ENCODE measurements around the gene SLC23A3. TPM values are rescaled to one million over a fixed set of nuclear protein-coding genes. Genes with fewer than 3 reads are reported as not detected.
A peak's percentile ranks its signal among the peaks of the same experiment; 100 is the strongest.

Gene SLC23A3
- total and polyA plus RNA-seq, 5 donors from 2014 or later: 1.3 TPM; not detected in 4

DNA sequence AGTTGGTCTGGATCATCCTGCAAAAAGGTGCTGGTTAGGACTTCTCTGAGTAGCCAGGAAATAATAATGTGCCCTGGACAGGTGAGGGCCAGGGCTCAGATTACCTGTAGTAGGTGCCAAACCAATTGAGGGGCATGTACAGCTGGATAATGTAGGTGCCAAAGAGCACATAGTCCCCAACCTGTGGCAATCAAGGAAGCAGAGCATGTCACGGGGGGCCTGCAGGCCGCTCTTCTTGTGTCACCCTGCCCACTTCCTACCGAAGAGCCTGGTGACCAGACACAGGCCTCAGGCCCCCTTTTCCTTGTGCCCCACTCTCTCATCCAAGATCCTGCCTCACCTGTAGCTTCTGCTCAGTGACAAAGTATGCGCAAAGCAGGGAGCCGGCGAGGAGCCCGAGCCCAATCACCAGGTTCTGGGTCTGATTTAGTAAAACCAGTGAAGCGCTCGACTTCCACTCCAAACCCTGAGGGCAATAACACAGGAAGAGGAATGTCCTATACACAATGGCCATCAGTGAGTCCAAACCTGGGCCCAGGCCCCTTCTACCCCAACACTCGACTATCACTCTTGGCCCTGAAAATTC, 43.8 kb upstream of the SLC23A3 start:
- Histone ChIP-seq H3K36me3 (ENCODE audit: control insufficient read depth, insufficient read depth, low read length) (peaks cover 8% of the 10 kb centered on the region), H3K27ac (ENCODE audit: insufficient read depth, low read length, poor library complexity, severe bottlenecking) (no peak overlapping the region), H3K9me3 (ENCODE audit: control insufficient read depth in 2 of 2, low read length in 2 of 2) (no peaks in the 10 kb centered on the region), H3K27me3 (ENCODE audit: control insufficient read depth, insufficient read depth, low read length) (no peaks in the 10 kb centered on the region), H3K4me1 (ENCODE audit: control insufficient read depth, insufficient read depth, low read length, poor library complexity, severe bottlenecking) (peaks cover 23% of the 10 kb centered on the region), H3K4me3 (ENCODE audit: low read depth, low read length) (no peak overlapping the region)
- ATAC-seq (ENCODE audit: low read depth in 2 of 2): no peak
- peaks cover 0 to 2% (median 0%) of the 10 kb centered on the region in 7 donors for H3K9me3 Mint-ChIP-seq
- peaks cover 4% of the 10 kb centered on the region for H3K36me3 Mint-ChIP-seq
- H3K4me3 Mint-ChIP-seq: no peak overlapping the region
- peaks cover 6 to 34% (median 16%) of the 10 kb centered on the region in 4 donors for H3K4me1 Mint-ChIP-seq
- no peaks in the 10 kb centered on the region for H3K27me3 Mint-ChIP-seq
- DNase-seq: no peak
- H3K27ac Mint-ChIP-seq: peak overlapping the region in 1 of 3 donors; percentile 69

DNA sequence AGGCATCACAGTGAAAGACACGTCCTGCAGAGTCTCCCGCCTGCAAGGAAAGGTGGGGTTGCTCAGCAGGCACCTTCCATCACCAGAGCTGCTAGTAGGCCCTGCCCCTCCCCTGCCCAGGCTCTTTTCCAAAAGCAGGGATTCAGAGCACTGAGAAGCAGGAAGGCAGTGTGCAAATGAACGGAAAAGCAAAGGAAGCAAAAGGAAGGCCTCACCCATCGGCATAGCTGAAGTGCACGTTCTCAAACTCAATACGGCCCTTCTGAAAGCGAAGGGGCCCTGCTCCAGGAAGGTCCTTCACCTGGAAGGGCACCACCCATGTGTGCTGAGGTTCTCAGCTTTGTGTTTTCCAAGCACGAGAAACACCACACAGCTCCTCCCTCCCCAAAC, 43.2 kb upstream of the SLC23A3 start:
- H3K36me3 ChIP-seq (ENCODE audit: control insufficient read depth, insufficient read depth, low read length): peaks cover 14% of the 10 kb centered on the region
- Mint-ChIP-seq H3K36me3 (peaks cover 4% of the 10 kb centered on the region), H3K27me3 (no peaks in the 10 kb centered on the region), H3K4me3 (no peak overlapping the region), H3K27ac (no peak overlapping the region), H3K9me3 (peaks cover 0 to 2% (median 0%) of the 10 kb centered on the region in 7 donors), H3K4me1 (peaks cover 6 to 38% (median 18%) of the 10 kb centered on the region in 4 donors)
- DNase-seq (no peak), ATAC-seq (ENCODE audit: low read depth in 2 of 2) (no peak)
- H3K27ac ChIP-seq (ENCODE audit: insufficient read depth, low read length, poor library complexity, severe bottlenecking): no peak overlapping the region
- no peaks in the 10 kb centered on the region for H3K27me3 ChIP-seq (ENCODE audit: control insufficient read depth, insufficient read depth, low read length)
- peaks cover 18% of the 10 kb centered on the region for H3K4me1 ChIP-seq (ENCODE audit: control insufficient read depth, insufficient read depth, low read length, poor library complexity, severe bottlenecking)
- H3K9me3 ChIP-seq (ENCODE audit: control insufficient read depth in 2 of 2, low read length in 2 of 2): no peaks in the 10 kb centered on the region
- H3K4me3 ChIP-seq (ENCODE audit: low read depth, low read length): no peak overlapping the region

DNA sequence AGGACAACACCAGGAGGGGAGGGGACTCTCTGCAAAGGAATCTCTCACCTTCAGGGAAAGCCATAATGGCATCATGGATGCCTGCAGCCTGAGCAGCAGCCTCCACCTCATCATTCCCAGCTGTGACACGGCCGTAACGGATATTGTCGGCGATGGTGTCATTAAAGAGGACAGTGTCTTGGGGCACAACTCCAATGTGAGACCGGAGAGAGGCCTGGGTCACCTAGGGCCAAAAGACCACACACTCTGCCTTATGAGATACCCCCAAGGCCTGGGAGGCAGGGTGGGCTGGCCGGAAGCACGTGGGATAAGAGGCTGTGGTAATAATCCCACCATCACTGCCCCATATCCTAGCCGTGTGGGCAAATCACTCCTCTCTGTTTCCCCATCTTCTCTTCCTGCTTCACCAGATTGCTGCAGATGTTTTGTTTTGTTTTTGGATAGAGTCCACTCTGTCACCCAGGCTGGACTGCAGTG, 41.1 kb upstream of the SLC23A3 start:
- H3K36me3 ChIP-seq (ENCODE audit: control insufficient read depth, insufficient read depth, low read length): peaks cover 16% of the 10 kb centered on the region
- DNase-seq: no peak
- Mint-ChIP-seq H3K27ac (peak overlapping the region; percentile 95 to 99 (median 95)), H3K9me3 (no peaks in the 10 kb centered on the region), H3K4me1 (peaks cover 7 to 42% (median 17%) of the 10 kb centered on the region in 4 donors), H3K36me3 (peaks cover 4% of the 10 kb centered on the region), H3K27me3 (peaks cover 4% of the 10 kb centered on the region), H3K4me3 (peak overlapping the region in 3 of 4 donors; percentile 31 to 91 (median 84))
- H3K27ac ChIP-seq (ENCODE audit: insufficient read depth, low read length, poor library complexity, severe bottlenecking): peak overlapping the region; percentile 67
- H3K4me3 ChIP-seq (ENCODE audit: low read depth, low read length): peak overlapping the region; percentile 53
- no peaks in the 10 kb centered on the region for H3K27me3 ChIP-seq (ENCODE audit: control insufficient read depth, insufficient read depth, low read length)
- no peak for ATAC-seq (ENCODE audit: low read depth in 2 of 2)
- no peaks in the 10 kb centered on the region for H3K9me3 ChIP-seq (ENCODE audit: control insufficient read depth in 2 of 2, low read length in 2 of 2)
- H3K4me1 ChIP-seq (ENCODE audit: control insufficient read depth, insufficient read depth, low read length, poor library complexity, severe bottlenecking): peaks cover 24% of the 10 kb centered on the region

DNA sequence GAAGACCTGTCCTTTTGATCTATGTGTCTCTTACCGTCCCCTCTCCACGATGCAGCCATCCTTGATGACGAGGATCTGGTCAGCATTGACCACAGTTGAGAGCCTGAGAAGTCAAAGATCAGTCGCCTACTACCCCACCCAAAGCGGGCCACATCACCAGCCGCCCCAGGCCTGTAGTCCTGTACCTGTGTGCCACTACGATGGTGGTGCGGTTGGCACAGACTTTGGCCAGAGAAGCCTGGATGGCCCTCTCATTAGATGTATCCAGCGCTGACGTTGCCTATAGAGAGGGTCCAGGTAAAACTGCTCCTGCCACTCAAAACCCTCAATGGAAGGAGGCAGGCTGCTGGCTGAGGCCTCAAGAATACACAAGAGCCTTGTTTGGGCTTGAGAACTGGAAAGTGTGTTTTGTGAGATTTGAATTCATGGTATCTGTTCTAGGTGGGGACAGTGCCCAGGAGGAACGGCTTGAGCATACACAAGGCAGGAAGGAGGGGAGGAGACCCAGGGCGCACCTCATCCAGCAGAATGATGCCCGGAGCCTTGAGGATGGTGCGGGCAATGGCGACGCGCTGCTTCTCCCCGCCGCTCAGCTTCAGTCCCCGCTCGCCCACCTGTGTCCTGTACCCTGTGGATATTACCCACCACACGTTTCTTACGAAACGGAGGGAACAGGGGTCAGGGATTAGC, 40.5 kb upstream of the SLC23A3 start:
- Mint-ChIP-seq H3K27me3 (peaks cover 4% of the 10 kb centered on the region), H3K9me3 (no peaks in the 10 kb centered on the region), H3K4me3 (peak overlapping the region in 1 of 4 donors; percentile 80), H3K27ac (peak overlapping the region in 2 of 3 donors; percentile 71 to 81), H3K4me1 (peaks cover 7 to 43% (median 18%) of the 10 kb centered on the region in 4 donors), H3K36me3 (peaks cover 4% of the 10 kb centered on the region)
- peaks cover 16% of the 10 kb centered on the region for H3K36me3 ChIP-seq (ENCODE audit: control insufficient read depth, insufficient read depth, low read length)
- no peak for ATAC-seq (ENCODE audit: low read depth in 2 of 2)
- H3K27ac ChIP-seq (ENCODE audit: insufficient read depth, low read length, poor library complexity, severe bottlenecking): peak overlapping the region; percentile 67
- H3K4me1 ChIP-seq (ENCODE audit: control insufficient read depth, insufficient read depth, low read length, poor library complexity, severe bottlenecking): peaks cover 26% of the 10 kb centered on the region
- H3K9me3 ChIP-seq (ENCODE audit: control insufficient read depth in 2 of 2, low read length in 2 of 2): no peaks in the 10 kb centered on the region
- H3K4me3 ChIP-seq (ENCODE audit: low read depth, low read length): no peak overlapping the region
- no peak for DNase-seq
- no peaks in the 10 kb centered on the region for H3K27me3 ChIP-seq (ENCODE audit: control insufficient read depth, insufficient read depth, low read length)

DNA sequence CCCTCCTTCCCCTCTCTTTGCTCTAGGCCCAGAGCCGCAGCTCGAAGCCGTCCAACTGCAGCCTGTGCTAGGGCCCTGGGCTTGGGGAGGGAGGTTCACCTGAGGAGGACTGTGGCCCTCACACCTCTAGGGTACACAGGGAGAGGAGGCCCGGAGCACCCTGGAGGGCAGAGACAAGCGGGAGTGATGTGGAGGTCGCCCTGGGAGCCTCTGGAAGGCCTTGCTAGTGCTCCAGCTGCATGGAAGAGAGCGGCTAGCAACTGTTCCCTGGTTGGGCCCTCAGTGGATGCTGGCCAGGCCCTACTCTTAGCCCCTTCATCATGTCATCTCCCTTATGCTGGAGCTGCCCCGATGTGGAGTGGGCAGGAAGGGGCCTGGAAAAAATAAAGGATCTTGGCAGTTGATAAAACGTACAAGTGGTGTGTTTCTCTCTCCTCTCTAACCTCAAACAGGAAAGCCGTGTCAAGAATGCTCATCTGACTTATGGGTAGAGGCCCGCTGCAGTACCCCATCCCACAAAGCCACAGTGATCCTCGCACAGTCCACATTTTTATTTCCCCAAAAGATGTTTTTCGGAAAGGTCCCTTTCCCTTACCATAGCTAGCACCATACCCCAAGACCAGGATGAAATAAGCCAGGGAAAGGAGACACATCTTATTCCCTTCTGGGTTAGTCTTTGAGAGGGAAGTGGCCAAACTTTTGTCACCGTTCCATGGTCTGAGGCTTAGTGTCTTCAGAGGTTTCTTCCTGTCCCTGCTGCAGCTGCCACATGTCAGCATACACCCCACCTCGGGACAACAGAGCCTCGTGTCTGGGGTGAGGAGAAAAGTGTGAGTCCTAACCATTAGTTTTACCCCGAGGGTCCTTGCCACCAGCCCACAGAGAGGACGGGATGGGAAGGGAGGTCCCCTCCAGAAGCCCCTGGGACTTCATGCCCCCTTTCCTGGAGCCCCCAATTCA, 39.7 kb upstream of the SLC23A3 start:
- DNase-seq: no peak
- Histone ChIP-seq H3K27ac (ENCODE audit: insufficient read depth, low read length, poor library complexity, severe bottlenecking) (no peak overlapping the region), H3K4me1 (ENCODE audit: control insufficient read depth, insufficient read depth, low read length, poor library complexity, severe bottlenecking) (peaks cover 26% of the 10 kb centered on the region), H3K36me3 (ENCODE audit: control insufficient read depth, insufficient read depth, low read length) (peaks cover 16% of the 10 kb centered on the region), H3K4me3 (ENCODE audit: low read depth, low read length) (no peak overlapping the region), H3K9me3 (ENCODE audit: control insufficient read depth in 2 of 2, low read length in 2 of 2) (no peaks in the 10 kb centered on the region), H3K27me3 (ENCODE audit: control insufficient read depth, insufficient read depth, low read length) (no peaks in the 10 kb centered on the region)
- no peak for ATAC-seq (ENCODE audit: low read depth in 2 of 2)
- H3K36me3 Mint-ChIP-seq: no peaks in the 10 kb centered on the region
- H3K9me3 Mint-ChIP-seq: no peaks in the 10 kb centered on the region
- H3K27ac Mint-ChIP-seq: peak overlapping the region in 2 of 3 donors; percentile 71 to 81
- H3K4me1 Mint-ChIP-seq: peaks cover 6 to 41% (median 18%) of the 10 kb centered on the region in 4 donors
- peak overlapping the region; percentile 33 to 80 (median 58) for H3K4me3 Mint-ChIP-seq
- H3K27me3 Mint-ChIP-seq: peaks cover 4% of the 10 kb centered on the region

DNA sequence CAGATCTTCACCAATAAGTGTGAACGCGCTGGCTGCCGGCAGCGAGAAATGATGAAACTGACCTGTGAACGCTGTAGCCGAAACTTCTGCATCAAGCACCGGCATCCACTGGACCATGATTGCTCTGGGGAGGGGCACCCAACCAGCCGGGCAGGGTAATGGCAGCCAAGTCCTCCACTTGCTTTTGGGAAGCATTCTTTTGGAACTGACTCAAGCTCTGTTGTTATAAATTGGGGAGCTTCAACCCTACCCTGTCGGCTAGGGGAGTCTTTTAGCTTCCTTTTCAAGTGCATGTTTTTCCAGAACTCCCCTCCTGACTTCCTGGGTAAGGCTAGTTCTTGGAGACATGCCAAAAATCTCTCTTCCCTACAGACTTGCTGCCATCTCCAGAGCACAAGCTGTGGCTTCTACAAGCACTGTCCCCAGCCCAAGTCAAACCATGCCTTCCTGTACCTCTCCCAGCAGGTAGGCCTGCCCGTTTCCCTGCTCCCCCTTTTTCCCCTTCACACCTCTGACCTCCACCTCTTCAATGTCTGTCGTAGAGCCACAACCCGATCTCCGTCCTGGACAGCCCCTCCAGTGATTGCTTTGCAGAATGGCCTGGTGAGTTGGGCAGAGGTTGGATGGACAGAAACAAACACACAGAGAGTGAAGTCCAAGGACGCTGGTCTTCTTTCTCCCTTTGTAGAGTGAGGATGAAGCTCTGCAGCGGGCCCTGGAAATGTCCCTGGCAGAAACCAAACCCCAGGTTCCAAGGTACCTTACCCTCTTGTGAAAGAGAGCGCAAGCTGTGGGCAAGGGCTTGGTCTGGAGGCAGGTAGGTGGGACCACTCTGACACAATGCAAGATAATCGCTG, 38.3 kb upstream of the SLC23A3 start:
- Mint-ChIP-seq H3K36me3 (no peaks in the 10 kb centered on the region), H3K9me3 (no peaks in the 10 kb centered on the region), H3K27me3 (peaks cover 4% of the 10 kb centered on the region), H3K4me3 (peak overlapping the region; percentile 78 to 96 (median 94)), H3K27ac (peak overlapping the region; percentile 79 to 91 (median 81)), H3K4me1 (peaks cover 6 to 41% (median 18%) of the 10 kb centered on the region in 4 donors)
- no peak for DNase-seq
- Histone ChIP-seq H3K4me1 (ENCODE audit: control insufficient read depth, insufficient read depth, low read length, poor library complexity, severe bottlenecking) (peaks cover 26% of the 10 kb centered on the region), H3K27me3 (ENCODE audit: control insufficient read depth, insufficient read depth, low read length) (no peaks in the 10 kb centered on the region), H3K27ac (ENCODE audit: insufficient read depth, low read length, poor library complexity, severe bottlenecking) (no peak overlapping the region), H3K36me3 (ENCODE audit: control insufficient read depth, insufficient read depth, low read length) (peaks cover 16% of the 10 kb centered on the region), H3K4me3 (ENCODE audit: low read depth, low read length) (peak overlapping the region; percentile 74), H3K9me3 (ENCODE audit: control insufficient read depth in 2 of 2, low read length in 2 of 2) (no peaks in the 10 kb centered on the region)
- ATAC-seq (ENCODE audit: low read depth in 2 of 2): no peak
